ENCODE measurements around the gene ZNF576.

DNA sequence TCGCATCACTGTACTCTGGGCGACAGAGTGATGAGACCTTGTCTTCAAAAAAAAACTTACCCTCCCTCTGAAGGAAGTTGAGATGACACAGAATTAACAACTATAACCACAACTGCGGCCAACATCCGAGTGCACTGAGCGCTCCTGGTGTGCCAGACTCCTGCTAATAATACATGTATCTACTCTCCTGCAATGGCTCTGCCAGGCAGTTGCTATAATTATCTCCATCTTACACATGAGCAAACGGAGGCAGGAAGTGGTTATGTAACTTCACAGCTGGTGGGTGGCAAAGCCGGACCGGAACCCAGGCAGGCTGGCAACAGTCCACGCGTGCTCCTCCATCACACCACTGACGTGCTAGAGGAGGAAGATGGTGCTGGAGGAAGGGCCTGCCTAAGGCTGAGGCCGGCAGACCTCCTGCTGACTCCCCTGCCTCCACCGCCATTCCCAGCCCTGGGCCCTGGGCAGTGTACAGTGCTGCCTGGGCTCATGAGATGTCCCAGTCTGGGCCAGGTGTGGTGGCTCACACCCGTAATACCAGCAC lies 33.6 kb upstream of the ZNF576 start:
- TF ChIP-seq, protein P1, sequence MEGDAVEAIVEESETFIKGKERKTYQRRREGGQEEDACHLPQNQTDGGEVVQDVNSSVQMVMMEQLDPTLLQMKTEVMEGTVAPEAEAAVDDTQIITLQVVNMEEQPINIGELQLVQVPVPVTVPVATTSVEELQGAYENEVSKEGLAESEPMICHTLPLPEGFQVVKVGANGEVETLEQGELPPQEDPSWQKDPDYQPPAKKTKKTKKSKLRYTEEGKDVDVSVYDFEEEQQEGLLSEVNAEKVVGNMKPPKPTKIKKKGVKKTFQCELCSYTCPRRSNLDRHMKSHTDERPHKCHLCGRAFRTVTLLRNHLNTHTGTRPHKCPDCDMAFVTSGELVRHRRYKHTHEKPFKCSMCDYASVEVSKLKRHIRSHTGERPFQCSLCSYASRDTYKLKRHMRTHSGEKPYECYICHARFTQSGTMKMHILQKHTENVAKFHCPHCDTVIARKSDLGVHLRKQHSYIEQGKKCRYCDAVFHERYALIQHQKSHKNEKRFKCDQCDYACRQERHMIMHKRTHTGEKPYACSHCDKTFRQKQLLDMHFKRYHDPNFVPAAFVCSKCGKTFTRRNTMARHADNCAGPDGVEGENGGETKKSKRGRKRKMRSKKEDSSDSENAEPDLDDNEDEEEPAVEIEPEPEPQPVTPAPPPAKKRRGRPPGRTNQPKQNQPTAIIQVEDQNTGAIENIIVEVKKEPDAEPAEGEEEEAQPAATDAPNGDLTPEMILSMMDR (IDR thresholded peaks at IDR 0.05) = no peak
- TF ChIP-seq POLR2A (IDR thresholded peaks at IDR 0.05) = no peak

Data from lower leg skin (tissue), 3 donors.